ENCODE measurements around the gene CLCN1. TPM values are rescaled to one million over a fixed set of nuclear protein-coding genes. Genes with fewer than 3 reads are reported as not detected.

CLCN1 gene
- total RNA-seq, 1 donor from 2014 or later = not detected

- H3K36me3 ChIP-seq = no peaks in the 10 kb centered on the region
- no peak for DNase-seq (ENCODE audit: extremely low spot score in 2 of 2)
- TF ChIP-seq POLR2A (IDR thresholded peaks at IDR 0.05) (no peak), POLR2AphosphoS5 (IDR thresholded peaks at IDR 0.05; ENCODE audit: insufficient read depth in 1 of 2, low read depth in 1 of 2) (no peak), CTCF (IDR thresholded peaks at IDR 0.05) (no peak)
- no peak overlapping the region for H3K27ac ChIP-seq
- H3K9me3 ChIP-seq = no peaks in the 10 kb centered on the region
- H3K4me1 ChIP-seq = peaks cover 7% of the 10 kb centered on the region
- no peaks in the 10 kb centered on the region for H3K27me3 ChIP-seq
- no peak overlapping the region for H3K4me3 ChIP-seq
- intact Hi-C loops (cut with DNase I) = no loop called here
These were observed 35.8 kb upstream of the CLCN1 start for GRCh38 chr7:143280160-143280559.

- Histone ChIP-seq H3K4me1 (peaks cover 7% of the 10 kb centered on the region), H3K27ac (no peak overlapping the region), H3K27me3 (no peaks in the 10 kb centered on the region), H3K36me3 (no peaks in the 10 kb centered on the region), H3K9me3 (no peaks in the 10 kb centered on the region), H3K4me3 (no peak overlapping the region)
- no peak for DNase-seq (ENCODE audit: extremely low spot score in 2 of 2)
- no peak for TF ChIP-seq POLR2A (IDR thresholded peaks at IDR 0.05)
- no peak for TF ChIP-seq CTCF (IDR thresholded peaks at IDR 0.05)
- intact Hi-C loops (cut with DNase I) = no loop called here
These were observed 35.3 kb upstream of the CLCN1 start for GRCh38 chr7:143280566-143280965.

- Histone ChIP-seq H3K27me3 (no peaks in the 10 kb centered on the region), H3K27ac (no peak overlapping the region), H3K4me3 (no peak overlapping the region), H3K9me3 (no peaks in the 10 kb centered on the region), H3K4me1 (peaks cover 7% of the 10 kb centered on the region), H3K36me3 (no peaks in the 10 kb centered on the region)
- TF ChIP-seq CTCF (IDR thresholded peaks at IDR 0.05) (no peak), POLR2A (IDR thresholded peaks at IDR 0.05) (no peak), POLR2AphosphoS5 (IDR thresholded peaks at IDR 0.05; ENCODE audit: insufficient read depth in 1 of 2, low read depth in 1 of 2) (no peak)
- intact Hi-C loops (cut with DNase I) = no loop called here
- DNase-seq (ENCODE audit: extremely low spot score in 2 of 2) = no peak
These were observed 34.4 kb upstream of the CLCN1 start for GRCh38 chr7:143281529-143281928.

GRCh38 chr7:143282124-143282523 is 33.8 kb upstream of the CLCN1 start:
- Histone ChIP-seq H3K36me3 (no peaks in the 10 kb centered on the region), H3K27ac (no peak overlapping the region), H3K4me3 (no peak overlapping the region), H3K9me3 (no peaks in the 10 kb centered on the region), H3K27me3 (no peaks in the 10 kb centered on the region), H3K4me1 (peaks cover 7% of the 10 kb centered on the region)
- intact Hi-C loops (cut with DNase I) = no loop called here
- DNase-seq (ENCODE audit: extremely low spot score in 2 of 2) = no peak
- no peak for TF ChIP-seq POLR2AphosphoS5 (IDR thresholded peaks at IDR 0.05; ENCODE audit: insufficient read depth in 1 of 2, low read depth in 1 of 2)
- TF ChIP-seq CTCF (IDR thresholded peaks at IDR 0.05) = no peak
- TF ChIP-seq POLR2A (IDR thresholded peaks at IDR 0.05) = no peak

- Histone ChIP-seq H3K4me3 (no peak overlapping the region), H3K36me3 (no peaks in the 10 kb centered on the region), H3K27ac (no peak overlapping the region), H3K9me3 (no peaks in the 10 kb centered on the region), H3K4me1 (peaks cover 13% of the 10 kb centered on the region), H3K27me3 (no peaks in the 10 kb centered on the region)
- DNase-seq (ENCODE audit: extremely low spot score in 2 of 2) = no peak
- no peak for TF ChIP-seq CTCF (IDR thresholded peaks at IDR 0.05)
- TF ChIP-seq POLR2AphosphoS5 (IDR thresholded peaks at IDR 0.05; ENCODE audit: insufficient read depth in 1 of 2, low read depth in 1 of 2) = no peak
- no peak for TF ChIP-seq POLR2A (IDR thresholded peaks at IDR 0.05)
- intact Hi-C loops (cut with DNase I) = no loop called here
These were observed 32.5 kb upstream of the CLCN1 start for GRCh38 chr7:143283381-143283780.

All from vagina (tissue), 2 donors.